NCI-H1694 treated with DMSO at 0.1 percent for 48 hours (cell line): ENCODE data around the gene RGS13.
"Not testable (repeated sequence)": the region's sequence is repeated elsewhere in the genome, so short reads cannot be mapped to it uniquely, and the experiment has no call there.

Experiments
- DNase-seq: peaks from one replicate; lab custom pipeline; 2025; lab: John Stamatoyannopoulos, UW

RGS13 gene

DNA sequence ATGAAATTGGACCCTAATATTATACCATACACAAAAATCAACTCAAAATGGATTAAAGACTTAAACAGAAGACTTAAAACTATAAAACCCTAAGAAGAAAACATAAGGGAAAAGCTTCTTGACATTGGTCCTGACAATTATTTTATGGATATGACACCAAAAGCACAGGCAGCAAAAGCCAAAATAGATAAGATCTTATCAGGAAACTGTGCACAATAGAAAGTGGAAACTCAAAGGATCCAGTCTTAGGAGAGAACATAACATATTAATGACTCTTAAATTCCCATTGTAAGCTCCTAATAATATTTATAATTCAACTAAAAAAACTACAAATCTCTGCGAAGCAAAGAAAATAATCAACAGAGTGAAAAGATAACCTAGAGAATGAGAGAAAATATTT lies 39.8 kb downstream of the RGS13 start:
- no peak for DNase-seq

DNA sequence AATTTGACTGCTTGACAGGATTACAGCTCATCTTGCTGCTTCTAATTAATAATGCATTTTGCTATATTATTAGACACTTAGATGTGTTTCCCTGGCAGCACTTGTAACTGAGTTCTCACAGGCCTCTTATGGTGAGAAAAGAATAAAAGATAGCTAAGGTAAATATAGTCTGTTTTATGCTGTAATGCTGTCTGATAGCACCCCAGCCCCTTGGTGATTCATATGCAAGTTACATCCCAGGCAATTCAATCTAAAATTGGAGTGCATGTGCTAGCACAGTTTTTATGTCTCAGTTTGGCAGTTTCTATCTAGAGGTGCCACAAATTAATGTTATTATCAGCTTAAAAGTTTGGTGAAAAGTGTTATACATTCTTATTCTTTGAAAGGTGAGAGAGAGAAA lies 42.2 kb downstream of the RGS13 start:
- no peak for DNase-seq

DNA sequence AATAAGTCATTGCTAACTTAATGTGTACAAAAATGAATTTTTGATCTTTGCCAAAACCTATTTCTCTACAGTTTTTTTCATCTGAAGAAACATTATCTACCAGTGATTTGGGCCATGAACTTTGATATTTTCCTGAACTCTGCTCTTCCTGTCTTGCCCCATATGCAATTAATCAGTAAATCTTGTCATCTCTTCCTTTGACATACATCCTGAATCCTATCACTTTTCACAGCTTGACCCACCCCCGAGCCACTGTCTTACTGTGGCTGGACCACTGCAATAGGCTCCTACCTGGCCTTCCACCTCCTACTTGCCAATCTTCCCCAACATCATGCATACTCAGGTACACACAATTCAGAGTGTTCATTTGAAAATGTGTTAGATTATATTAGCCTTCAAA lies 46.4 kb downstream of the RGS13 start:
- DNase-seq, result no peak

DNA sequence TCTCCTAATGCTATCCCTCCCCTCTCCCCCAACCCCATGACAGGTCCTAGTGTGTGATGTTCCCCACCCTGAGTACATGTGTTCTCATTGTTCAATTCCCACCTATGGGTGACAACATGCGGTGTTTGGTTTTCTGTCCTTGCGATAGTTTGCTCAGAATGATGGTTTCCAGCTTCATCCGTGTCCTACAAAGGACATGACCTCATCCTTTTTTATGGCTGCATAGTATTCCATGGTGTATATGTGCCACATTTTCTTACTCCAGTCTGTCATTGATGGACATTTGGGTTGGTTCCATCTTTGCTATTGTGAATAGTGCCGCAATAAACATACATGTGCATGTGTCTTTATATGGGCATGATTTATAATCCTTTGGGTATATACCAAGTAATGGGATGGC lies 47.1 kb downstream of the RGS13 start:
- not testable (repeated sequence) for DNase-seq

DNA sequence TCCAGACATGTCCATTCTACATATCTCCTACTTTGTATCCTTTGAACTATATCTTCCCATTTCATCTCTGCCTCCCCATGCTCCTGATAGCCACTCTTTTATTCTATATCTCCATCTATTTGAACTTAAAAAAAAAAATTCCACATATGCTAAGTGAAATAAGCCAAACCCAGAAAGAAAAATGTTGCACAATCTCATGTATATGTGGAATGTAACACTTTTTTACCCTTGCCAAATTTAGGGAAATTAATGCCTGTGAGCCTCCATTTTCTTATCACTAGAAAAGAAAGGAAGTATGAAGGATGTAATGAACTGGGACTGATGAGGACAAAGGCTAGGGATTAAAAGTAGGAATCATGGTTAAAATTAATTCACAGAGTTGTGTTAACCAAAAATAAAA lies 53.5 kb downstream of the RGS13 start:
- no peak for DNase-seq

DNA sequence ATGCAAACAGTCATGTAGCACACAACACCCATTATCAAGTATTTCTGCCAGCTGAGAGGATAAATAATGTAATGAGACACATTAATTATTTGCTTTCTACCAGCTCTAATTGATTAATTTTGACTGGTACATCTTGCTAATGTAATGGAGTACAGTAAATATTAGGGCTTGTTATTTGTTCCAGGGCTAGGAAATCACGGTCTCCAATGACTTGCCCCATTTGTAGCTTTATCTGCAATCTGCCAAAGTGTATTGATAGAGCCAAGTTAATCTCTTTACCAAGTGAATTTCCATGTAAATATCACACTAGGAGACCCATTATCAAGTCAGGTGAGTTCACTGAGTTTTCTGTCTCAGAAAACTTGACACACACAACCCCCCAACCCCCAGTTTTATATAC lies 55.1 kb downstream of the RGS13 start:
- DNase-seq, result no peak

DNA sequence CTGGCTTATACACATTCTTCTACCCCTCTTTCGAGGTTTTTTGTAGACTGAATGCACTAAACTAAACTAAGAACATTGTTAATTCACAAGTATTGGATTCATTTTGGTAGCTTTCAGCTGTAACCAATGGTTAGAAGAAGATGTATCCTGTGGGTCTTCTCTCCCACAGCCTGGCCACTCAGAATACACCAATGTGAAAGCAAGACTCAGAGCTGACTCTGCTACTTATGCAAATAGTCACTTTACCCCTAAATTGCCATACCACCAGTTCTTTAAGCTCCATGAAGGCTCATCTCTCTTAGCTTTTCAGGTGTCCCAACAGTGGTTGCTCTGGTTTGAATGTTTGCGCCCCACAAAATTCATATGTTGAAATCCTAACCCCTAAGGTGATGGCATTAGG lies 60.1 kb downstream of the RGS13 start:
- no peak for DNase-seq

DNA sequence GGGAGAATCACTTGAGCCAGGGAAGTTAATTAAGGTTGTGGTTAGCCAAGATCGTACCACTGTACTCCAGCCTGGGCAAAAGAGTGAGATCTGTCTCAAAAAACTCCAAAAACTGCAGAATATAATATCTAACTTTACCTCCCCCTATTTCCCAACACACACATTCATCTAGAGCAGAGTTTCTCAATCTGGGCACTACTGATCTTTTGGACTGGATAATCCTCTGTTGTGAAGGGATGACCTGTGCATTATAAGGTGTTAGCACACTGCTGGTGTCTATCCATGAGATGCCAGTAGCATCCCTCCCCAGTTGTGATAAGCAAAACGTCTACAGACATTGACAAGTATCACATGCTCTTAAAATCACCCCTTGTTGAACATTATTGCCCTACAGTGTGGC lies 61.8 kb downstream of the RGS13 start:
- DNase-seq, result no peak

DNA sequence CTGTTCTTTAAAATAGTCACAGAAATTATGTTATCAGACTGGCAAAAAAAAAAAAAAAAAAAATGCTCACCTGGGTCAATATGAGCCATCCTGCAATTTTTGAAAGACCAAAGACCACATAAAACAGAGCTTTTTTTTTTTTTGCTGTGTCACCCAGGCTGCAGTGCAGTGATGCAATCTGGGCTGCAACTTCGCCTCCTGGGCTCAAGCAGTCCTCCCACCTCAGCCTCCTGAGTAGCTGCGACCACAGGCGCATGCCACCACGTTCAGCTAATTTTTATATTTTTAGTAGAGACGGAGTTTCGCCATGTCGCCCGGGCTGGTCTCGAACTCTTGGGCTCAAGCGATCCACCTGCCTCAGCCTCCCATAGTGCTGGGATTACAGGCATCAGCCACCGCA lies 62.8 kb downstream of the RGS13 start:
- DNase-seq, result no peak

DNA sequence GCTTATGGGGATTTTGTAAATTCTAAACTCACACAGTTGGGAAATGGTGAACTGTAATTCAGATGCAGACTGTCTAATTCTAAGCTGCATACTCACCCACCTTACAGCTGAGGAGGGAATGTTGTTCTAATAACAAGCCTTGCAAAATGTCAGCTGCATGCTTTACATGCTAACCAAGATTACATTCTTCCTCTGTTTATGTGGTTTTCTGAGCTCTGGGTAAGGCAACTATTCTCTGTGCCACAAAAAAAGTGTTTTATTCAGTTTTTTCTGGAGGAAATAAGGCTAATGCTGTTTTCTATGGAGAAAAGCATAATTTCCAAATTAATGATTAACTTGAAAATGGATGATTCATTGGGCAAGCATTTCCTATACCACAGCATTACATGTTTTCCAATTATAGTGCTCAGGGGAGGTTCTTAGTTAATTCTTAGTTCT lies 64.9 kb downstream of the RGS13 start:
- no peak for DNase-seq

DNA sequence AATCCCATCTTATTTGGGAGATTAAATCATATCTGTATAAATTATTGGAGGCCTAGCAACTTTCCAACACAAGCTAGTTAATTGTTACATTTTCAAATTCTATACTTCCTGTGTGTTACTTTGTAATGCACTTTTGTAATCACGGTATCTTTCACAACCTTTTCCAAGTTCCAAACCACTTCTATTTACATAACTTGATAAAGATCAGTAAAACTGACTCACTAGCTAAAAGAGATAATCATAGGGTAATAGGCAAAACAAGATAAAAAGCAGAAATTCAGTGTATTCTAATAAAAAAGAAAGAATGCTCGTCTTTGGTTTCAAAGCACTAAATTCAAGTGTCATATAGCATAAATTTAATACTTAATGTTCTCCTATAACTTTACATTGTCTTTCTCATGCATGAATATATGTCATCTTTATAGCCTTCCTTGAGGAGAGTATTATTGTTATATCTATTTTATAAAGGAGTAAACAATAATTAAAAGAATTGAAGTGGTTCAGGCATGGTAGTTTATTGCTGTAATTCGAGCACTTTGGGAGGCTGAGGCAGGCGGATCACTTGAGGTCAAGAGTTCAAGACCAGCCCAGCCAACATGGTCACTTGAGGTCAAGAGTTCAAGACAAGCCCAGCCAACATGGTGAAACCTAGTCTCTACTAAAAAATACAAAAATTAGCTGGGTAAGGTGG lies 66.4 kb downstream of the RGS13 start:
- DNase-seq, result no peak

DNA sequence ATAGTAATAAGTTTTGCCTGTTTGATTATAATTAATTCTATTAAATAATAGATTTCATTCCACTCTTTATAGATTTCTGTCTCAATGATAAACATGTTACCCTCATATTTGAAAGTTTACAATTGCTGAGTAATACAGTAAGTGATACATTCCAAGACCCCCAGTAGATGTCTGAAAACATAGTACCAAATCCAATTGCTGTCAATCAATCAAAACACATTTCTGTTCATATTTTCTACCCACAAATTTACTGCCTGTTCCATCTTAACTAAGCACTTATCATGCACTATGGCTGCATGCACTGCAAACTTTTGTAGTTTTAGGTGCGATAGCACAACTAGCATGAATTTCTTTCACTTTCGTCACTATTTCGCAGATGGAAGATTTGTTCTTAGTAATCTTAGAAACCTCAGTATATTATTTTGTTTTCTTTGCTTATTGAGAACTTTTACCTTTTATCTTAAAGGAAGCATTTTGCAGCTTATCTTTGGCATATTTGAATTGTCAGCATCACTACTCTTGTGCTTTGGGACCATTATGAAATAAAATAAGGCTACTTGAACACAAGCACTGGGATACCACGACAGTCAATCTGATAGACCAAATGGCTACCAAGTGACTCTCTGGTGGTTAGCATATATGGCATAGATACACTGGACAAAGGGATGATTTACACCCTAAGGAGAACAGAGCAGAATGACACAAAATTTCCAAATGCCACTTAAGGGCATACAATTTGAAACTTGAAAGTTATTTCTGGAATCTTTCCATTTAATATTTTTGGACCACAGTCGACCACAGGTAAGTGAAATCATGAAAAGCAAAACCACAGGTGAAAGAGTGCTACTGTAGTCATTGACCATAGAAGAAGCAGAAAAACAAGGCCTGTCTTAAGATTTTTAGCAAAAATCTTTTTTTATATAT lies 67.6 kb downstream of the RGS13 start:
- no peak for DNase-seq

DNA sequence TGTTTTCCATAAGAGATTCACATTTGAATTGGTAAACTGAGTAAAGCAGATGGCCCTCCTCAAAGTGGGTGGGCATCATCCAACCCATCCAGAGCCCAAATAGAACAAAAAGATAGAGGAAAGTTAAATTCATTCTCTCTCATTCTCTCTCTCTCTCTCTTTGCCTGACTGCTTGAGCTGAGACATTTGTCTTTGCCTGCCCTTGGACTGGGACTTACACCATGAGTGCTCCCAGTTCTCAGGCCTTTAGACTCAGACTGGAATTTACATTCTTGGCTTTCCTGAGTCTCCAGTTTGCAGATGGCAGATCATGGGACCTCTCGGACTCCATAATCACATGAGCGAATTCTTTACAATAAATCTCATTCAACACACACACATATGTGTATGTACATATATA lies 69.6 kb downstream of the RGS13 start:
- DNase-seq, result no peak

DNA sequence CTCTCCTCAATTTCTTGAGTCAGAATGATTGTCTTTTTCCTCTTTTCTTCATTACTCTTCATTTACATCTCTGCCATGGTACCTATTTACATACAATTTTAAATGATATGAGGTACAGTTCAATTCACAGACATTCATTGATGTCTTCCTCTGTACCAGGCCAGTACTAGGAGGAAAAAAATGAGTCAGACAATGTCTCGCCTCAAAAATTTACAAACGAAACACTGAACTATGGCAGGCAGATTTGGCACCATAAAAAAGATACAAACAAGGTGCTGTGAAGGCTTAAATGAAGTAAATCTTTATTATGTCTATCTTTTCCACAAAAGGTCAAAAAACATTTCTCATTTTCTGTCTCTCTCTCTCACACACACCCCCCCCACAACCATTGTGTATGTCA lies 71.0 kb downstream of the RGS13 start:
- DNase-seq, result no peak

DNA sequence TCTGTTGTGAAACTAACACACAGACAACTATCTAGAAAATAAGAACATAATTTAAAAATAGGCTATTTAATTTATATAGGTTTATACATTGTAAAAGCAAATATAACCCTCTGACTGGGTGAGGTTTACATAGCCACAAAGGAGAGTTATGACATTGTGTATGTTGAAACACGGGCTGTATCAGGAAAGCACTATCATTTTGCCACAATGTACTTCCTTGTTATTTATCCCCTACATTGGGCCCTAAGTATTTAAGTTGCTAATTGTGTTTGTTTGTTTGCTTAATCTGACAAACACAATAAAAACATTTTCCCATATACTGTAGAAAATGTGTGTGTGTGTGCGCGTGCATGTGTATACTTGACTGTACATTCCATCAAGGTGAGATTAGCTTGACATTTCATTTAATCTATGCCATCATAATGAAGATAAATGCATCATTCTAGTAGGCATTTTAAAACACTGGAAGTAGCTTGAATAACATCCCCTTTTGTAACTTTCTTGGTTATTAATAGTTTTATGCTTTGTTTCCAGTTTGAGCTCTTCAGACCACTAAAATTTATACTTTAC lies 72.1 kb downstream of the RGS13 start:
- DNase-seq, result no peak

DNA sequence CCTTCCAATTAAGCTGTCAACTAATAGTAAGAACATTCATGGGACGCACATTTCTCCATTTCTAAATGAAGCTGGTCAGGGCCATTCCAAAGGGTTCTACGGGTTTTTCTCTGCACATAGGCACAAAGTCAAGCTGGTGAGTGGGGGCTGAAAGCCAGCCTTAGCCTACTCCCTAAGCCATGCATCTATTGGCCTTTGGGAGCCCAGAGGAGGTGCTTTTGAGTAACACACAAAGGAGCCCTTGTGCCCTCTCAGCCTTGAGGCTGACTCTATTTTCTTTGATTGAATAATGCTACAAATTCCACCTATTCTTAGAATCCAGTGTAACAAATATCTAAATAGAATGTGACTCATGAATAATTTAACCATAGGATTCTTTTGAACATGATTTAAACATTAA lies 73.6 kb downstream of the RGS13 start:
- no peak for DNase-seq
